ENCODE data around the gene PODXL2. TPM values are rescaled to one million over a fixed set of nuclear protein-coding genes. Genes with fewer than 3 reads are reported as not detected.
A peak's percentile ranks its signal among the peaks of the same experiment; 100 is the strongest.

Gene PODXL2
- 4.2 TPM for total RNA-seq

- Histone ChIP-seq H3K9me3 (ENCODE audit: control insufficient read depth in 3 of 3, low read length in 3 of 3) (no peaks in the 10 kb centered on the region), H3K9ac (ENCODE audit: low read depth in 1 of 3, low read length in 3 of 3) (peak within 1 kb of the TSS in 1 of 3 donors; percentile 72)
Measured at GRCh38 chr3:127628788-127629466, at the start of gene PODXL2. Gene PODXL2, plus strand, starts transcription at chr3:127629185. Its CDS starts 35 bp downstream, at chr3:127629220.

GRCh38 chr3:127580327-127581060, 48.5 kb upstream of the PODXL2 start:
- H3K4me1 ChIP-seq (ENCODE audit: control insufficient read depth in 3 of 3, insufficient read depth in 3 of 3, low read length in 3 of 3), result peaks cover 5 to 10% (median 8%) of the 10 kb centered on the region in 3 donors
- no peak overlapping the region for H3K4me3 ChIP-seq (ENCODE audit: low read length in 3 of 3)
- no peaks in the 10 kb centered on the region for H3K9me3 ChIP-seq (ENCODE audit: control insufficient read depth in 3 of 3, low read length in 3 of 3)
- no peak overlapping the region for H3K27ac ChIP-seq (ENCODE audit: low read depth, low read length)
- H3K36me3 ChIP-seq (ENCODE audit: control insufficient read depth in 3 of 3, insufficient read depth in 3 of 3, low read length in 3 of 3), result peaks cover 17 to 28% (median 25%) of the 10 kb centered on the region in 3 donors
- H3K27me3 ChIP-seq (ENCODE audit: control insufficient read depth in 3 of 3, insufficient read depth in 3 of 3, low read length in 3 of 3), result no peaks in the 10 kb centered on the region
- peak overlapping the region in 1 of 3 donors; percentile 8 for H3K9ac ChIP-seq (ENCODE audit: low read depth in 1 of 3, low read length in 3 of 3)

More at GRCh38 chr3:127628788-127629466, at the start of gene PODXL2:
- Histone ChIP-seq H3K27ac (ENCODE audit: low read depth, low read length) (no peak within 1 kb of the TSS), H3K4me3 (ENCODE audit: low read length in 3 of 3) (peak within 1 kb of the TSS; percentile 69 to 79 (median 77)), H3K36me3 (ENCODE audit: control insufficient read depth in 3 of 3, insufficient read depth in 3 of 3, low read length in 3 of 3) (no peaks in the 10 kb centered on the region), H3K4me1 (ENCODE audit: control insufficient read depth in 3 of 3, insufficient read depth in 3 of 3, low read length in 3 of 3) (peaks cover 8 to 15% (median 13%) of the 10 kb centered on the region in 3 donors), H3K27me3 (ENCODE audit: control insufficient read depth in 3 of 3, insufficient read depth in 3 of 3, low read length in 3 of 3) (peaks cover 4 to 5% (median 5%) of the 10 kb centered on the region in 3 donors)

GRCh38 chr3:127584734-127585133, 44.3 kb upstream of the PODXL2 start:
- H3K27ac ChIP-seq (ENCODE audit: low read depth, low read length), result no peak overlapping the region
- peaks cover 5 to 15% (median 8%) of the 10 kb centered on the region in 3 donors for H3K36me3 ChIP-seq (ENCODE audit: control insufficient read depth in 3 of 3, insufficient read depth in 3 of 3, low read length in 3 of 3)
- H3K27me3 ChIP-seq (ENCODE audit: control insufficient read depth in 3 of 3, insufficient read depth in 3 of 3, low read length in 3 of 3), result no peaks in the 10 kb centered on the region
- H3K9ac ChIP-seq (ENCODE audit: low read depth in 1 of 3, low read length in 3 of 3), result no peak overlapping the region
- no peak overlapping the region for H3K4me3 ChIP-seq (ENCODE audit: low read length in 3 of 3)
- no peaks in the 10 kb centered on the region for H3K9me3 ChIP-seq (ENCODE audit: control insufficient read depth in 3 of 3, low read length in 3 of 3)
- peaks cover 34 to 37% (median 37%) of the 10 kb centered on the region in 3 donors for H3K4me1 ChIP-seq (ENCODE audit: control insufficient read depth in 3 of 3, insufficient read depth in 3 of 3, low read length in 3 of 3)

DNA sequence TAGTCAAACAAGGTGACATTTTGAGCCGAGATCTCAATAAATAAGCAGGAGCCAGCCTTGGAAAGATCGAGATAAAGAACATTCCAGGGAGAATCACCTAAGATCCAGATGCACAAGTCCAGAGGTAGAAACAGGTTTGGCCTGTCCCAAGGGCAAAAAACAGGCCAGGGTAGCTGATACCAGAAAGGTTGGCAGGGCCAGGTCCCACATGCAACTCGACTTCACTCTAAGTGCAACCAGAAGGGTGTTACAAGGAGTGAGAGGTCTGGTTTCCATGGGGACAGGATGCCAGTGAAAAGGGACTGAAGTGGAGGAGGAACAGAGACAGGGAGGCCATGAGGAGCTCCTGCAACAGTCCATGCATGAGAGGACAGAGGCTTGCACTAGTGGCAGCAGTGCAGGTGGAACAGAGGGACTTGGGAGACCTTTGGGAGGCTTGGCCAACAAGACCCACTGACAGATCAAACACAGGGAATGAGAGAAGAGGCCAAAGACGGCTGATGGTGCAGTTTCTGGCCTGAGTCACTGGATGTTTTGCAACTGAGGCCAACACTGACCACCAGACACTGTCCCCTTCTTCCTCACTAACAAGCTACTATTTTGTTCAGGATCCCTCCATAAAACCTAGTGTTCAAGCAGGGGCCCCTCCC, 43.7 kb upstream of the PODXL2 start:
- Histone ChIP-seq H3K9me3 (ENCODE audit: control insufficient read depth in 3 of 3, low read length in 3 of 3) (no peaks in the 10 kb centered on the region), H3K27ac (ENCODE audit: low read depth, low read length) (no peak overlapping the region), H3K4me1 (ENCODE audit: control insufficient read depth in 3 of 3, insufficient read depth in 3 of 3, low read length in 3 of 3) (peaks cover 34 to 40% (median 39%) of the 10 kb centered on the region in 3 donors), H3K36me3 (ENCODE audit: control insufficient read depth in 3 of 3, insufficient read depth in 3 of 3, low read length in 3 of 3) (peaks cover 5 to 13% (median 5%) of the 10 kb centered on the region in 3 donors), H3K9ac (ENCODE audit: low read depth in 1 of 3, low read length in 3 of 3) (peak overlapping the region in 1 of 3 donors; percentile 25), H3K27me3 (ENCODE audit: control insufficient read depth in 3 of 3, insufficient read depth in 3 of 3, low read length in 3 of 3) (no peaks in the 10 kb centered on the region), H3K4me3 (ENCODE audit: low read length in 3 of 3) (no peak overlapping the region)

GRCh38 chr3:127585813-127586413, 43.1 kb upstream of the PODXL2 start:
- H3K36me3 ChIP-seq (ENCODE audit: control insufficient read depth in 3 of 3, insufficient read depth in 3 of 3, low read length in 3 of 3), result peaks cover 0 to 9% (median 0%) of the 10 kb centered on the region in 3 donors
- peak overlapping the region in 1 of 3 donors; percentile 23 for H3K9ac ChIP-seq (ENCODE audit: low read depth in 1 of 3, low read length in 3 of 3)
- no peak overlapping the region for H3K27ac ChIP-seq (ENCODE audit: low read depth, low read length)
- peaks cover 34 to 37% (median 35%) of the 10 kb centered on the region in 3 donors for H3K4me1 ChIP-seq (ENCODE audit: control insufficient read depth in 3 of 3, insufficient read depth in 3 of 3, low read length in 3 of 3)
- H3K4me3 ChIP-seq (ENCODE audit: low read length in 3 of 3), result no peak overlapping the region
- H3K27me3 ChIP-seq (ENCODE audit: control insufficient read depth in 3 of 3, insufficient read depth in 3 of 3, low read length in 3 of 3), result no peaks in the 10 kb centered on the region
- H3K9me3 ChIP-seq (ENCODE audit: control insufficient read depth in 3 of 3, low read length in 3 of 3), result no peaks in the 10 kb centered on the region

DNA sequence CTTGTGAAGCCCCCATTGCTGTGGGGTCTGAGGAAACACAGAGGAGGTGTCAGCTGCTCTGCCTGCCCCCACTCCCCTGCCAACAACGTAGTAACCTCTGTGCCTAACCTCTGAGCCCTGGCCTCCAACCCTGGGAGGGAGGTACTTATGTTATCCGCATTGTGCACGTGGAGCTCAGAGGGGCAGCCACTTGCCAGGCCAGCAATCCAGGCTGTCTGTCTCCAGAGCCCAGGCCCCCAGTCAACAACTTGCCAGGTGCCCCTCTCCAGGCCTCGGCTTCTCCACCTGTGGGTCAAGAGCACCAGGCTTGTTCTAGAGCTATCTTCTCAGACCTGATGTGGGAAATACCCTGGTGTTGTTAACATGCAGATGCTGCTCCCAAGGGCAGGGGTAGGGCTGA, 41.1 kb upstream of the PODXL2 start:
- Histone ChIP-seq H3K27ac (ENCODE audit: low read depth, low read length) (no peak overlapping the region), H3K4me1 (ENCODE audit: control insufficient read depth in 3 of 3, insufficient read depth in 3 of 3, low read length in 3 of 3) (peaks cover 43 to 49% (median 44%) of the 10 kb centered on the region in 3 donors), H3K27me3 (ENCODE audit: control insufficient read depth in 3 of 3, insufficient read depth in 3 of 3, low read length in 3 of 3) (no peaks in the 10 kb centered on the region), H3K4me3 (ENCODE audit: low read length in 3 of 3) (no peak overlapping the region), H3K9ac (ENCODE audit: low read depth in 1 of 3, low read length in 3 of 3) (peak overlapping the region in 1 of 3 donors; percentile 40), H3K36me3 (ENCODE audit: control insufficient read depth in 3 of 3, insufficient read depth in 3 of 3, low read length in 3 of 3) (peaks cover 0 to 6% (median 0%) of the 10 kb centered on the region in 3 donors), H3K9me3 (ENCODE audit: control insufficient read depth in 3 of 3, low read length in 3 of 3) (no peaks in the 10 kb centered on the region)

GRCh38 chr3:127588806-127589577, 40.0 kb upstream of the PODXL2 start:
- peak overlapping the region; percentile 82 to 90 (median 87) for H3K4me3 ChIP-seq (ENCODE audit: low read length in 3 of 3)
- H3K27ac ChIP-seq (ENCODE audit: low read depth, low read length), result peak overlapping the region; percentile 81
- H3K4me1 ChIP-seq (ENCODE audit: control insufficient read depth in 3 of 3, insufficient read depth in 3 of 3, low read length in 3 of 3), result peaks cover 43 to 49% (median 44%) of the 10 kb centered on the region in 3 donors
- H3K27me3 ChIP-seq (ENCODE audit: control insufficient read depth in 3 of 3, insufficient read depth in 3 of 3, low read length in 3 of 3), result no peaks in the 10 kb centered on the region
- peak overlapping the region; percentile 92 to 96 (median 93) for H3K9ac ChIP-seq (ENCODE audit: low read depth in 1 of 3, low read length in 3 of 3)
- no peaks in the 10 kb centered on the region for H3K9me3 ChIP-seq (ENCODE audit: control insufficient read depth in 3 of 3, low read length in 3 of 3)
- H3K36me3 ChIP-seq (ENCODE audit: control insufficient read depth in 3 of 3, insufficient read depth in 3 of 3, low read length in 3 of 3), result peaks cover 0 to 6% (median 0%) of the 10 kb centered on the region in 3 donors

GRCh38 chr3:127589600-127590281, 39.2 kb upstream of the PODXL2 start:
- Histone ChIP-seq H3K9ac (ENCODE audit: low read depth in 1 of 3, low read length in 3 of 3) (peak overlapping the region; percentile 92 to 96 (median 93)), H3K9me3 (ENCODE audit: control insufficient read depth in 3 of 3, low read length in 3 of 3) (no peaks in the 10 kb centered on the region), H3K27ac (ENCODE audit: low read depth, low read length) (peak overlapping the region; percentile 81), H3K4me3 (ENCODE audit: low read length in 3 of 3) (peak overlapping the region; percentile 82 to 90 (median 87)), H3K27me3 (ENCODE audit: control insufficient read depth in 3 of 3, insufficient read depth in 3 of 3, low read length in 3 of 3) (no peaks in the 10 kb centered on the region), H3K4me1 (ENCODE audit: control insufficient read depth in 3 of 3, insufficient read depth in 3 of 3, low read length in 3 of 3) (peaks cover 43 to 49% (median 44%) of the 10 kb centered on the region in 3 donors), H3K36me3 (ENCODE audit: control insufficient read depth in 3 of 3, insufficient read depth in 3 of 3, low read length in 3 of 3) (peaks cover 0 to 6% (median 0%) of the 10 kb centered on the region in 3 donors)
